Neuron (in vitro differentiated cells): ENCODE results near the gene CTNND1.
"Not testable (repeated sequence)": the region's sequence is repeated elsewhere in the genome, so short reads cannot be mapped to it uniquely, and the experiment has no call there.

Experiments used
- H2AFZ ChIP-seq: one replicate; pipeline ENCODE4 v1.6.1; 2013; ENCODE audit warnings: low read depth, mild to moderate bottlenecking, inconsistent platforms, low read length, moderate library complexity
- H3K27me3 ChIP-seq: one replicate; pipeline ENCODE4 v1.6.1; 2013; ENCODE audit warnings: low read length; ENCODE audit not compliant: insufficient read depth
- H3K36me3 ChIP-seq: one replicate; pipeline ENCODE4 v1.6.1; 2013; ENCODE audit warnings: low read length; ENCODE audit not compliant: insufficient read depth
- H3K4me1 ChIP-seq: one replicate; pipeline ENCODE4 v1.6.1; 2013; ENCODE audit warnings: low read length; ENCODE audit not compliant: insufficient read depth
- H3K4me3 ChIP-seq: 2 replicates; pipeline ENCODE4 v1.5.1; 2013; ENCODE audit warnings: mild to moderate bottlenecking, low read length, moderate library complexity
- H3K9me3 ChIP-seq: one replicate; pipeline ENCODE4 v1.6.1; 2013; ENCODE audit warnings: low read length

Gene CTNND1, protein sequence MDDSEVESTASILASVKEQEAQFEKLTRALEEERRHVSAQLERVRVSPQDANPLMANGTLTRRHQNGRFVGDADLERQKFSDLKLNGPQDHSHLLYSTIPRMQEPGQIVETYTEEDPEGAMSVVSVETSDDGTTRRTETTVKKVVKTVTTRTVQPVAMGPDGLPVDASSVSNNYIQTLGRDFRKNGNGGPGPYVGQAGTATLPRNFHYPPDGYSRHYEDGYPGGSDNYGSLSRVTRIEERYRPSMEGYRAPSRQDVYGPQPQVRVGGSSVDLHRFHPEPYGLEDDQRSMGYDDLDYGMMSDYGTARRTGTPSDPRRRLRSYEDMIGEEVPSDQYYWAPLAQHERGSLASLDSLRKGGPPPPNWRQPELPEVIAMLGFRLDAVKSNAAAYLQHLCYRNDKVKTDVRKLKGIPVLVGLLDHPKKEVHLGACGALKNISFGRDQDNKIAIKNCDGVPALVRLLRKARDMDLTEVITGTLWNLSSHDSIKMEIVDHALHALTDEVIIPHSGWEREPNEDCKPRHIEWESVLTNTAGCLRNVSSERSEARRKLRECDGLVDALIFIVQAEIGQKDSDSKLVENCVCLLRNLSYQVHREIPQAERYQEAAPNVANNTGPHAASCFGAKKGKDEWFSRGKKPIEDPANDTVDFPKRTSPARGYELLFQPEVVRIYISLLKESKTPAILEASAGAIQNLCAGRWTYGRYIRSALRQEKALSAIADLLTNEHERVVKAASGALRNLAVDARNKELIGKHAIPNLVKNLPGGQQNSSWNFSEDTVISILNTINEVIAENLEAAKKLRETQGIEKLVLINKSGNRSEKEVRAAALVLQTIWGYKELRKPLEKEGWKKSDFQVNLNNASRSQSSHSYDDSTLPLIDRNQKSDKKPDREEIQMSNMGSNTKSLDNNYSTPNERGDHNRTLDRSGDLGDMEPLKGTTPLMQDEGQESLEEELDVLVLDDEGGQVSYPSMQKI

DNA sequence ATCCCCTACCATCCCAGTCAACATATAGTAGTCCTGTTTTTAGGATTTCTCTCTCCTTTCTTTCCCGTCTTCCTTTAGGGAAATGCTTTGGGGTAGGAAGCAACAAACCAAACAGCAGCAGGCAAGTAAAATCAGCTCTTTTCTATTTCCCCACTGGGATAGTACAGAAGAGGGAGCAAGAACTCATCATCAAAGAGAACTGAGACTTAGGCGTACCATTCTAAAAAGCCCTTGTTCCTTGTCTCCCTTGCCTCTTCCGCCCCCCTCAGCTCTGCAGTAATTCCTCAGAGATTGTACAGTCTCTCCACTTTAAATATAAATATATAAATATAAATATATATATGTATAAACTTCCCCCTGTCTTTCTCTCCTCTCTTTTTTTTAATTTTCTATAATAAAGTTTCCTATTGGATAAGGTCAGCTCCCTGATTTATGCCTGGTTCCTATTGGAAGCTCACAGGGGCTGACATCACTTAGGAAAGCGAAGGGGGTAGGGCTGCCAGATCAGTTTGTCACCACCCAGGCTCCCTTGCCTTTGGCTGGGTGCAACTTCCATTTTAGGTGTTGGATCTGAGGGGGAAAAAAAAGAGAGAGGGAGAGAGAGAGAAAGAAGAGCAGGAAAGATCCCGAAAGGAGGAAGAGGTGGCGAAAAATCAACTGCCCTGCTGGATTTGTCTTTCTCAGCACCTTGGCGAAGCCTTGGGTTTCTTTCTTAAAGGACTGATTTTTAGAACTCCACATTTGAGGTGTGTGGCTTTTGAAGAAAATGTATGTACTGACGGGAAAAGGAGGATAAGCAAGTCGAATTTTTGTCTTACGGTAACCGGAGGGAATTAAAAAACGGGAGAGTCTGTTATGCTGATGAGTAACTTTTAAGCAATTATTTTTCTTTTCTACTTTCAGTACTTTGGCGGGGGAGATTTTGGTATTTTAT, at the start of gene CTNND1:
Gene CTNND1 (plus strand): TSS at position 502 of the 934 bp plus-strand sequence. CDS start 29,677 bp downstream, outside the sequence.
- H2AFZ ChIP-seq: peak within 1 kb of the TSS; percentile 71
- H3K4me3 ChIP-seq: peak within 1 kb of the TSS; percentile 85
- no peaks in the 10 kb centered on the region for H3K36me3 ChIP-seq
- peaks cover 29% of the 10 kb centered on the region for H3K4me1 ChIP-seq
- no peaks in the 10 kb centered on the region for H3K27me3 ChIP-seq
- no peaks in the 10 kb centered on the region for H3K9me3 ChIP-seq

DNA sequence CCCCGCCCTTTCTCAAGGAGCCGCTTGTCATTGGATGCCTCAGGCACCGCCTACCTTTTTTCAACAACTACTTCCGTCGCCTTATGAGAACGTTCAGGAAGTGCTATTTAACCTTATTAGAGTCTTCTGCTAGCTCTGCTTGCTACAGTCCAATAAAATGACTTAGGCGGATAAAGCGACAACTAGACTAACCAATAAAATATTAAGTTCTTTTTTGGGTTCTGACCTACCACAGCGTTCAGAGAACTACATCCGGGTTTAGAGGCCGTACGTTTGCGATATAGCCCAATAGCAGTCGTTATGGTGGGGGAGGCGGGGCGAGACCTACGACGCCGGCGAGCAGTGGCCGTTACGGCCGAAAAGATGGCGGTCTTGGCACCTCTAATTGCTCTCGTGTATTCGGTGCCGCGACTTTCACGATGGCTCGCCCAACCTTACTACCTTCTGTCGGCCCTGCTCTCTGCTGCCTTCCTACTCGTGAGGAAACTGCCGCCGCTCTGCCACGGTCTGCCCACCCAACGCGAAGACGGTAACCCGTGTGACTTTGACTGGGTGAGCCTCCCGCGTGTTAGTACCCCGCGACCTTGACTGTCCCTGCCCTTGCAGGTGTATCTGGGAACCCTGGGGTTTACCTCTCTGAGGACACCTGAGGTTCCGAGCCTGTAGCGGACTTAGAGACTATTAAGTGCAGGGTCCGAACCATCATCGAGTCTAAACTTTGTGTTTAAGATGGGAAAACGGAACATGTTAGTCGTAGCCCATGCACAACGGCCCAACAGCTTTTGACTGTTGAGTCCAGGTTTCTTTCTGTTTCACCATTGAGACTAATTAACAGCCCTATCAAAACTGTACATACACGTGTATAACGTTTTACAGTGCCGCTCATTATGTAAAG, 49.1 kb upstream of the CTNND1 start, which contains the start of gene TMX2:
Gene TMX2 (plus strand): TSS at position 338 of the 895 bp plus-strand sequence. CDS start 26 bp downstream, at position 364.
- Histone ChIP-seq H2AFZ (peak within 1 kb of the TSS; percentile 27), H3K4me1 (peaks cover 23% of the 10 kb centered on the region), H3K4me3 (peak within 1 kb of the TSS; percentile 67), H3K36me3 (peaks cover 10% of the 10 kb centered on the region), H3K9me3 (no peaks in the 10 kb centered on the region), H3K27me3 (no peaks in the 10 kb centered on the region)

GRCh38 chr11:57713835-57714234, 47.8 kb upstream of the CTNND1 start:
- H3K4me1 ChIP-seq: peaks cover 23% of the 10 kb centered on the region
- H3K27me3 ChIP-seq: no peaks in the 10 kb centered on the region
- H3K36me3 ChIP-seq: peaks cover 12% of the 10 kb centered on the region
- H2AFZ ChIP-seq: no peak overlapping the region
- peaks cover 4% of the 10 kb centered on the region for H3K9me3 ChIP-seq
- peak overlapping the region; percentile 67 for H3K4me3 ChIP-seq

DNA sequence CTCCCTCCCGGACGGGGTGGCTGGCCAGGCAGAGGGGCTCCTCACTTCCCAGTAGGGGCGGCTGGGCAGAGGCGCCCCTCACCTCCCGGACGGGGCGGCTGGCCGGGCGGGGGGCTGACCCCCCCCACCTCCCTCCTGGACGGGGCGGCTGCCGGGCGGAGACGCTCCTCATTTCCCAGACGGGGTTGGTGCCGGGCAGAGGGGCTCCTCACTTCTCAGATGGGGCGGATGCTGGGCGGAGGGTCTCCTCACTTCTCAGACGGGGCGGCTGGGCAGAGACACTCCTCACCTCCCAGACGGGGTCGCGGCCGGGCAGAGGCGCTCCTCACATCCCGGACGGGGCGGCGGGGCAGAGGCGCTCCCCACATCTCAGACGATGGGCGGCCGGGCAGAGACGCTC, 44.9 kb upstream of the CTNND1 start:
- H3K27me3 ChIP-seq, H3K9me3 ChIP-seq, H2AFZ ChIP-seq, H3K4me3 ChIP-seq: not testable (repeated sequence)
- Histone ChIP-seq H3K36me3 (peaks cover 20% of the 10 kb centered on the region), H3K4me1 (peaks cover 13% of the 10 kb centered on the region)

- Histone ChIP-seq H3K4me3 (no peak overlapping the region), H2AFZ (no peak overlapping the region), H3K4me1 (no peaks in the 10 kb centered on the region), H3K36me3 (peaks cover 14% of the 10 kb centered on the region), H3K9me3 (no peaks in the 10 kb centered on the region), H3K27me3 (no peaks in the 10 kb centered on the region)
Measured at GRCh38 chr11:57727185-57727584, 34.4 kb upstream of the CTNND1 start.

DNA sequence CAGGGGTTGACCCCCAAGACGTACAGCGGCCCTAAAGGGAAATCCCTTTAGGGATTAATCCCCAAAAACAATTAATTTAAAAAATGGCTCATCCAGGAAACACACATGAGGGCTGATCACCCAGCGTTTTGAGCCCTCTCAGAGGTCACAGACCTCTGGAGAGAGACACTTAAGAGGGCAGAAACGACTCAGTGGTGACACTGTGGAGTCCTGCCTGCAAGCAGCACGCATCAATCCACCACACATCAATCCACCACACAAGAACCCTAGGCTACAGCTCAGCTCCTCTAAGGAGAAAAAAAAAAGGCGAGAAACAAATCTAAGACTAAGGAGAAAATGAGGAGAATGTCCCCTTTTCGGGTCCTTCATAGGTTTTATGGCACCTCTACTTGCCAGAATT, 32.8 kb upstream of the CTNND1 start:
- no peak overlapping the region for H3K4me3 ChIP-seq
- peaks cover 9% of the 10 kb centered on the region for H3K36me3 ChIP-seq
- no peaks in the 10 kb centered on the region for H3K9me3 ChIP-seq
- H2AFZ ChIP-seq: no peak overlapping the region
- H3K4me1 ChIP-seq: no peaks in the 10 kb centered on the region
- H3K27me3 ChIP-seq: no peaks in the 10 kb centered on the region

DNA sequence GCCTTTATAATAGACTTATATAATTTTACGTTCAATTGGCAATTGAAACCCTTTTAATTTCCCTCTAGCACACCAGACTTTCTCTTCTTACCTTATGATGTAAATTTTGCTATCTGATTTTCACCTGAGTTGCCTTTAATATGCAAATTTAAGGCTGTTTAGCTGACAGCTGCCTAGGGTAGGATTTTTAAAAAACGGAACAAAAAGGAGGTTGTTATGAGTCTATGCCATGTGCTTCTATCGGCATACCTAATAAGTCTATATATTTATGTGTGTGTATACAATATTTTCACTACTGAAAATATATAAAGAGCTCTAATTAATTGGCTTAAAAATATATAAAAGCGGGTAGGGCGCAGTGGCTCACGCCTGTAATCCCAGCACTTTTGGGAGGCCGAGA, 32.1 kb upstream of the CTNND1 start:
- no peaks in the 10 kb centered on the region for H3K4me1 ChIP-seq
- no peak overlapping the region for H2AFZ ChIP-seq
- H3K27me3 ChIP-seq: no peaks in the 10 kb centered on the region
- no peak overlapping the region for H3K4me3 ChIP-seq
- H3K36me3 ChIP-seq: peaks cover 7% of the 10 kb centered on the region
- no peaks in the 10 kb centered on the region for H3K9me3 ChIP-seq

GRCh38 chr11:57732661-57733060, 28.9 kb upstream of the CTNND1 start:
- H3K27me3 ChIP-seq: no peaks in the 10 kb centered on the region
- no peak overlapping the region for H3K4me3 ChIP-seq
- H3K36me3 ChIP-seq: peaks cover 6% of the 10 kb centered on the region
- no peak overlapping the region for H2AFZ ChIP-seq
- no peaks in the 10 kb centered on the region for H3K9me3 ChIP-seq
- H3K4me1 ChIP-seq: no peaks in the 10 kb centered on the region

DNA sequence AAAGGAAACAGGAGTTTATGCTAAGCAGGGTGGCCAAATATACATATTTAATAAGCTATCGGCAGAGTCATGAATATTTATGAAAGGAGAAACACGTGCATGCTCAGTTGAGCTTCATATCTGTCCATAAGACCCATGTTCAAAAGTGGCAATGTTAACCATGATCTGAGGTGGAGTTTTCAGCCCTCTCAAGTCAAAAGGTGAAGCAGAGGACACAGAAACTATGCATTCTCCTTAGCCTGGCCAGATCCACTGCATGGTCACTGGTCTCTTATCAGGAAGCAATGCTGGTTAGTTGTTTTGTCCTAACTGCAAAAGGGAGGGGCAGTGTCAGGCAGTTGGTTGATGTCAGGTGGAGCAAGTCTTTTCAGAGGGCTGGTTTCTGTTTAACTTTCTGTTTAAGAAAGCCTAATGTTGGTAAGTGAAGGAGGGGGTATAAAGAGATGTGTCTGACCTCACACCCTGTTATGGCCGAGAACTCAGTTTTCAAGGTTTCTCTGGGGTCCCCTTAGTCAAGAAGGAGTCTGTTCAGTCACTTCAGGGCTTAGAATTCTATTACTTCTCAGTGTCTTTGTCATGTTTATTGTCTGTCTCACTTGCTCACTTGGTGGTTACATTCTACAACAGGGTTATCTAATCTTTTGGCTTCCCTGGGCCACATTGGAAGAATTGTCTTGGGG, 25.8 kb upstream of the CTNND1 start:
- H3K4me3 ChIP-seq: no peak overlapping the region
- H3K36me3 ChIP-seq: peaks cover 22% of the 10 kb centered on the region
- H3K4me1 ChIP-seq: peaks cover 2% of the 10 kb centered on the region
- H3K9me3 ChIP-seq: no peaks in the 10 kb centered on the region
- H3K27me3 ChIP-seq: no peaks in the 10 kb centered on the region
- no peak overlapping the region for H2AFZ ChIP-seq

DNA sequence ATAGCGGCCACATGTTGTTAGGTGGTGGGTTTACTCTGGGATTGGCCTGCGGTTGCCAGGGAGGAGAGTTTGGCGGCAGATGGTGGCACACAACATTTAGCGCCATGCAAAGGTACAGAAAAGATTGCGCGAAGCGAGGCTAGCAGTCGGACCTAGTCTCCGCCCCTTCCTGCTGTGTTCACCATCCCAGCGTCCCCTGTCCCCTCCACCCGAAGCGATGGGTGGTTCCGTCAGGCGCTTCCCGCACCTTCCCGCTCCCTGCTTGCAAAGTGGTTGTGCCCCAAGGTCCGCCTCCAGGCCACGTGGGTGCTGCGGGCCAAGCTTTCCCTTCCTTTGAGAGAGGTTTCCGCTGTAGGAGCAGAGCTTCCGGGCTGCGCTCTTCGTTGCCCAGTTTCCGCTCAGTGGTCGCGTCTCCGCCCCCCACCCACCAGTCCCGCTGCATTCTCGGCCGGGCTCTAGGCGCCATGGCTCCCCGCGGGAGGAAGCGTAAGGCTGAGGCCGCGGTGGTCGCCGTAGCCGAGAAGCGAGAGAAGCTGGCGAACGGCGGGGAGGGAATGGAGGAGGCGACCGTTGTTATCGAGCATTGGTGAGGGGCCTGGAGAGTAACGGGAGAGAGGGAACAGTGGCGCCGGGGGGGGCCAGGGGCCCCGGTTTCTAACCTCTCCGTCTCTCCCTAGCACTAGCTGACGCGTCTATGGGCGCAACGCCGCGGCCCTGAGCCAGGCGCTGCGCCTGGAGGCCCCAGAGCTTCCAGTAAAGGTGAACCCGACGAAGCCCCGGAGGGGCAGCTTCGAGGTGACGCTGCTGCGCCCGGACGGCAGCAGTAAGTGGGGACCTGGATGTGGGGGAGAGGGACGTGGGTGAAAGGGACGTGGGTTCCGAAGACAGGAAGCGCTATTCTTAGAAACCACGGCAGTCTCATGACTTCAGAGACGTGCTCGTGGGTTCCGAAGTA, 20.2 kb upstream of the CTNND1 start, which contains the start of gene SELENOH:
Gene SELENOH (plus strand): TSS at position 360 of the 955 bp plus-strand sequence. CDS start 105 bp downstream, at position 465.
- peaks cover 13% of the 10 kb centered on the region for H3K4me1 ChIP-seq
- no peaks in the 10 kb centered on the region for H3K9me3 ChIP-seq
- peaks cover 54% of the 10 kb centered on the region for H3K36me3 ChIP-seq
- H3K27me3 ChIP-seq: no peaks in the 10 kb centered on the region
- peak within 1 kb of the TSS; percentile 29 for H2AFZ ChIP-seq
- peak within 1 kb of the TSS; percentile 87 for H3K4me3 ChIP-seq
